C4-2B (cell line): Measurements from ENCODE around the gene UHRF1.

Experiments
- CTCF ChIP-seq: fragments of 450-650 bp; conservative IDR thresholded peaks from 2 replicates; pipeline ENCODE4 v1.5.1; 2017; ENCODE audit warnings: mild to moderate bottlenecking
- ZFX ChIP-seq: fragments of 450-650 bp; IDR thresholded peaks from 2 replicates; pipeline ENCODE4 v1.6.1; 2017

- TF ChIP-seq CTCF = no peak
- TF ChIP-seq ZFX = no peak
Observed at GRCh38 chr19:4971816-4972495, 62.7 kb downstream of the UHRF1 start.
